SK-N-SH treated with all-trans-retinoic acid at 6 μM for 48 hours (cell line): ENCODE measurements around the gene LCORL.

Experiments used
- ATAC-seq: fragments of 200-7000 bp; cut with Tn5 transposase; 3 replicates; pipeline ENCODE4 v1.9.1; 2020; ENCODE audit warnings: mild to moderate bottlenecking, moderate library complexity
- ARNTL ChIP-seq: fragments of 450-650 bp; formaldehyde crosslinking; IDR thresholded peaks from 2 replicates; pipeline ENCODE4 v1.5.0; 2020; ENCODE audit warnings: low read depth, mild to moderate bottlenecking, moderate library complexity, borderline replicate concordance
- BACH2 ChIP-seq: fragments of 250-450 bp; sonication (Bioruptor Pico); IDR thresholded peaks from 2 replicates; pipeline ENCODE4 v1.9.0; 2021; ENCODE audit warnings: mild to moderate bottlenecking, borderline replicate concordance
- CSDC2 ChIP-seq: fragments of 250-450 bp; sonication (Bioruptor Pico); IDR thresholded peaks from 2 replicates; pipeline ENCODE4 v1.5.0; 2020; ENCODE audit warnings: mild to moderate bottlenecking, moderate library complexity
- ESRRG ChIP-seq: fragments of 250-450 bp; sonication (Bioruptor Pico); IDR thresholded peaks from 2 replicates; pipeline ENCODE4 v1.6.1; 2021; ENCODE audit warnings: mild to moderate bottlenecking
- GLIS3 ChIP-seq: fragments of 250-450 bp; sonication (Bioruptor Pico); IDR thresholded peaks from 2 replicates; pipeline ENCODE4 v1.5.0; 2020; ENCODE audit warnings: mild to moderate bottlenecking, moderate library complexity
- ISL1 ChIP-seq: fragments of 250-450 bp; sonication (Bioruptor Pico); IDR thresholded peaks from 2 replicates; pipeline ENCODE4 v2.1.2; 2022; ENCODE audit warnings: mild to moderate bottlenecking, moderate library complexity
- OSR1 ChIP-seq: fragments of 250-450 bp; sonication (Bioruptor Pico); IDR thresholded peaks from 2 replicates; pipeline ENCODE4 v1.8.0; 2022; ENCODE audit warnings: moderate library complexity, mild to moderate bottlenecking, inconsistent platforms
- PPARA ChIP-seq: fragments of 250-450 bp; sonication (Bioruptor Pico); IDR thresholded peaks from 2 replicates; pipeline ENCODE4 v1.5.0; 2020; ENCODE audit warnings: mild to moderate bottlenecking, borderline replicate concordance
- RARB ChIP-seq: fragments of 250-450 bp; sonication (Bioruptor Pico); IDR thresholded peaks from 2 replicates; pipeline ENCODE4 v1.8.0; 2021; ENCODE audit warnings: mild to moderate bottlenecking, moderate library complexity
- SNAI2 ChIP-seq: fragments of 250-450 bp; sonication (Bioruptor Pico); IDR thresholded peaks from 2 replicates; pipeline ENCODE4 v1.5.0; 2020; ENCODE audit warnings: mild to moderate bottlenecking, moderate library complexity
- TCF4 ChIP-seq: fragments of 250-450 bp; sonication (Bioruptor Pico); IDR thresholded peaks from 2 replicates; pipeline ENCODE4 v1.8.0; 2021; ENCODE audit warnings: mild to moderate bottlenecking, moderate library complexity, borderline replicate concordance
- TOX ChIP-seq: fragments of 250-450 bp; sonication (Bioruptor Pico); IDR thresholded peaks from 2 replicates; pipeline ENCODE4 v1.8.0; 2021; ENCODE audit warnings: mild to moderate bottlenecking, moderate library complexity, borderline replicate concordance
- ZC3H10 ChIP-seq: fragments of 250-450 bp; sonication (Bioruptor Pico); IDR thresholded peaks from 2 replicates; pipeline ENCODE4 v1.5.1; 2021; ENCODE audit warnings: mild to moderate bottlenecking, moderate library complexity
- ZFP3 ChIP-seq: fragments of 250-450 bp; sonication (Bioruptor Pico); IDR thresholded peaks from 2 replicates; pipeline ENCODE4 v1.5.0; 2020; ENCODE audit warnings: mild to moderate bottlenecking, moderate library complexity
- ZNF565 ChIP-seq: fragments of 450-650 bp; formaldehyde crosslinking; conservative IDR thresholded peaks from 2 replicates; pipeline ENCODE4 v1.5.0; 2020; ENCODE audit warnings: low read depth, mild to moderate bottlenecking, moderate library complexity
- ZNF70 ChIP-seq: fragments of 450-650 bp; formaldehyde crosslinking; IDR thresholded peaks from 2 replicates; pipeline ENCODE4 v1.5.0; 2020; ENCODE audit warnings: mild to moderate bottlenecking, moderate library complexity
- TF ChIP-seq, protein P1 (sequence below): fragments of 250-450 bp; sonication (Bioruptor Pico); IDR thresholded peaks from 2 replicates; pipeline ENCODE4 v1.8.0; 2020; ENCODE audit warnings: mild to moderate bottlenecking, moderate library complexity, borderline replicate concordance
- TF ChIP-seq, protein P2 (sequence below): fragments of 250-450 bp; sonication (Bioruptor Pico); IDR thresholded peaks from 2 replicates; pipeline ENCODE4 v1.5.1; 2021; ENCODE audit warnings: mild to moderate bottlenecking, moderate library complexity
- TF ChIP-seq, protein P3 (sequence below): fragments of 250-450 bp; sonication (Bioruptor Pico); IDR thresholded peaks from 2 replicates; pipeline ENCODE4 v1.8.0; 2021; ENCODE audit warnings: low read depth, mild to moderate bottlenecking, moderate library complexity, borderline replicate concordance
- TF ChIP-seq, protein P4 (sequence below): fragments of 250-450 bp; sonication (Bioruptor Pico); IDR thresholded peaks from 2 replicates; pipeline ENCODE4 v1.5.0; 2020; ENCODE audit warnings: mild to moderate bottlenecking, moderate library complexity

LCORL gene

DNA sequence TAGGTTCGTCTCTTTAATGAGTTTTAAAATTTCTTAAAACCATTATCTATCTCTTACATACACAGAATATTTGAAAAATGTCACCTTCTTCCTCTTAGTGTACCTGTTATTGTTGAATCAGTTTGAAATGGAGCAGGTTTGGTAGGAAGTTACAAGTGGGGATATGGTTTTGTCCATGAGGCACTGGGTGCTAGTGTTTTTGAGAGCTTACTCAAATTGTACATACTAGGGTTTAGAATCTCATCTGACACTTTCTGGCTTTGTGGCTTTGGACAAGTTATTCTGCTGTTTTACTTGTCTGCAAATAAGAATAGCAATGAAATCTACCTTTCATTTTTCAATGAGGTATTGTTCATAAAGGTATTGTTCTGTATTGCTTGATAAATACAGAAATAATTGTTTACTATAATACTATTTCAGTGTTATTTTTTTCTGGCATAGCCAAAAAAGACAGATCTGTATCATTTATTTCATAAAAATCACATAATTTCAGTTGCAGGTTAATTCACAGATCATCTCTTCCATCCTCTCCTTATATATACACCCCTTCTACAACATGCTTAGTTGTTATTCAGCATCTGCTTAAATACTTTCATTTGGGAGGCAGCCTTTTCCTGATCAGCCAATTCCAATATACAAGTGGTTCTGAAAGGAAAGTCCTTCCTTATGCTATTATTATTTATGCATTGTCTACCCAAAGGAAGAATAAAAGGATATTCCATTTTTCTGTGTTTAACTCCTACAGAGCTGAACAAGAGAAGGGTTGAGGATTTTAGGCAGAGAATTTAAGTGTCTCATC is 197.5 kb downstream of the LCORL start:
- peak; percentile 65 for ATAC-seq
- TF ChIP-seq ISL1 (CRISPR knock-in tag) (no peak), ZNF565 (no peak), ZFP3 (CRISPR knock-in tag) (no peak), OSR1 (CRISPR knock-in tag) (no peak), ZC3H10 (no peak), SNAI2 (no peak), TCF4 (CRISPR knock-in tag) (no peak), GLIS3 (no peak)
- TF ChIP-seq, protein P1, sequence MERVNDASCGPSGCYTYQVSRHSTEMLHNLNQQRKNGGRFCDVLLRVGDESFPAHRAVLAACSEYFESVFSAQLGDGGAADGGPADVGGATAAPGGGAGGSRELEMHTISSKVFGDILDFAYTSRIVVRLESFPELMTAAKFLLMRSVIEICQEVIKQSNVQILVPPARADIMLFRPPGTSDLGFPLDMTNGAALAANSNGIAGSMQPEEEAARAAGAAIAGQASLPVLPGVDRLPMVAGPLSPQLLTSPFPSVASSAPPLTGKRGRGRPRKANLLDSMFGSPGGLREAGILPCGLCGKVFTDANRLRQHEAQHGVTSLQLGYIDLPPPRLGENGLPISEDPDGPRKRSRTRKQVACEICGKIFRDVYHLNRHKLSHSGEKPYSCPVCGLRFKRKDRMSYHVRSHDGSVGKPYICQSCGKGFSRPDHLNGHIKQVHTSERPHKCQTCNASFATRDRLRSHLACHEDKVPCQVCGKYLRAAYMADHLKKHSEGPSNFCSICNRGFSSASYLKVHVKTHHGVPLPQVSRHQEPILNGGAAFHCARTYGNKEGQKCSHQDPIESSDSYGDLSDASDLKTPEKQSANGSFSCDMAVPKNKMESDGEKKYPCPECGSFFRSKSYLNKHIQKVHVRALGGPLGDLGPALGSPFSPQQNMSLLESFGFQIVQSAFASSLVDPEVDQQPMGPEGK (CRISPR knock-in tag), result no peak
- TF ChIP-seq, protein P2, sequence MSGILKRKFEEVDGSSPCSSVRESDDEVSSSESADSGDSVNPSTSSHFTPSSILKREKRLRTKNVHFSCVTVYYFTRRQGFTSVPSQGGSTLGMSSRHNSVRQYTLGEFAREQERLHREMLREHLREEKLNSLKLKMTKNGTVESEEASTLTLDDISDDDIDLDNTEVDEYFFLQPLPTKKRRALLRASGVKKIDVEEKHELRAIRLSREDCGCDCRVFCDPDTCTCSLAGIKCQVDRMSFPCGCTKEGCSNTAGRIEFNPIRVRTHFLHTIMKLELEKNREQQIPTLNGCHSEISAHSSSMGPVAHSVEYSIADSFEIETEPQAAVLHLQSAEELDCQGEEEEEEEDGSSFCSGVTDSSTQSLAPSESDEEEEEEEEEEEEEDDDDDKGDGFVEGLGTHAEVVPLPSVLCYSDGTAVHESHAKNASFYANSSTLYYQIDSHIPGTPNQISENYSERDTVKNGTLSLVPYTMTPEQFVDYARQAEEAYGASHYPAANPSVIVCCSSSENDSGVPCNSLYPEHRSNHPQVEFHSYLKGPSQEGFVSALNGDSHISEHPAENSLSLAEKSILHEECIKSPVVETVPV (CRISPR knock-in tag), result no peak

DNA sequence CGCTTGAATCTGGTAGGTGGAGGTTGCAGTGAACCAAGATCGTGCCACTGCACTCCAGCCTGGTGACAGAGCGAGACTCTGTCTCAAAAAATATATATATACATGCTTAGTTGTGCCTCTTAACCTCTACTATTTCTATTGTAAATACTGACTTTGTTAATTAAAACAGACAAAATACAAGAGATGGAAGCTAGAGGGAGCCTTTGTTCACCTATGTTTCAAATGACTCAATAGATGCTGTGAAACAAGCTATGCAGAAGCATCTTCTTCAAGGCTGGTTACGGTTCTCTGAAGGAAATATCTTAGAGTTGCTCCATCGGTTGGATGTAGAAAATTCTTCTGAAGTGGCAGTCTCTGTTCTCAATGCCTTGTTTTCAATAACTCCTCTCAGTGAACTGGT is 204.5 kb downstream of the LCORL start:
- ATAC-seq, result peak; percentile 86
- TF ChIP-seq ZC3H10 (no peak), TOX (no peak), TCF4 (CRISPR knock-in tag) (no peak), ESRRG (CRISPR knock-in tag) (no peak), ARNTL (CRISPR knock-in tag) (no peak), BACH2 (CRISPR knock-in tag) (no peak), ZNF70 (no peak), CSDC2 (CRISPR knock-in tag) (no peak), ISL1 (CRISPR knock-in tag) (no peak), ZNF565 (no peak), GLIS3 (no peak), OSR1 (CRISPR knock-in tag) (no peak), PPARA (CRISPR knock-in tag) (no peak), RARB (CRISPR knock-in tag) (no peak), ZFP3 (CRISPR knock-in tag) (no peak)
- TF ChIP-seq, protein P1 (CRISPR knock-in tag), result no peak
- TF ChIP-seq, protein P3, sequence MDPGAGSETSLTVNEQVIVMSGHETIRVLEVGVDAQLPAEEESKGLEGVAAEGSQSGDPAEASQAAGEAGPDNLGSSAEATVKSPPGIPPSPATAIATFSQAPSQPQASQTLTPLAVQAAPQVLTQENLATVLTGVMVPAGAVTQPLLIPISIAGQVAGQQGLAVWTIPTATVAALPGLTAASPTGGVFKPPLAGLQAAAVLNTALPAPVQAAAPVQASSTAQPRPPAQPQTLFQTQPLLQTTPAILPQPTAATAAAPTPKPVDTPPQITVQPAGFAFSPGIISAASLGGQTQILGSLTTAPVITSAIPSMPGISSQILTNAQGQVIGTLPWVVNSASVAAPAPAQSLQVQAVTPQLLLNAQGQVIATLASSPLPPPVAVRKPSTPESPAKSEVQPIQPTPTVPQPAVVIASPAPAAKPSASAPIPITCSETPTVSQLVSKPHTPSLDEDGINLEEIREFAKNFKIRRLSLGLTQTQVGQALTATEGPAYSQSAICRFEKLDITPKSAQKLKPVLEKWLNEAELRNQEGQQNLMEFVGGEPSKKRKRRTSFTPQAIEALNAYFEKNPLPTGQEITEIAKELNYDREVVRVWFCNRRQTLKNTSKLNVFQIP (CRISPR knock-in tag), result no peak
- TF ChIP-seq, protein P2 (CRISPR knock-in tag), result no peak
- TF ChIP-seq, protein P4, sequence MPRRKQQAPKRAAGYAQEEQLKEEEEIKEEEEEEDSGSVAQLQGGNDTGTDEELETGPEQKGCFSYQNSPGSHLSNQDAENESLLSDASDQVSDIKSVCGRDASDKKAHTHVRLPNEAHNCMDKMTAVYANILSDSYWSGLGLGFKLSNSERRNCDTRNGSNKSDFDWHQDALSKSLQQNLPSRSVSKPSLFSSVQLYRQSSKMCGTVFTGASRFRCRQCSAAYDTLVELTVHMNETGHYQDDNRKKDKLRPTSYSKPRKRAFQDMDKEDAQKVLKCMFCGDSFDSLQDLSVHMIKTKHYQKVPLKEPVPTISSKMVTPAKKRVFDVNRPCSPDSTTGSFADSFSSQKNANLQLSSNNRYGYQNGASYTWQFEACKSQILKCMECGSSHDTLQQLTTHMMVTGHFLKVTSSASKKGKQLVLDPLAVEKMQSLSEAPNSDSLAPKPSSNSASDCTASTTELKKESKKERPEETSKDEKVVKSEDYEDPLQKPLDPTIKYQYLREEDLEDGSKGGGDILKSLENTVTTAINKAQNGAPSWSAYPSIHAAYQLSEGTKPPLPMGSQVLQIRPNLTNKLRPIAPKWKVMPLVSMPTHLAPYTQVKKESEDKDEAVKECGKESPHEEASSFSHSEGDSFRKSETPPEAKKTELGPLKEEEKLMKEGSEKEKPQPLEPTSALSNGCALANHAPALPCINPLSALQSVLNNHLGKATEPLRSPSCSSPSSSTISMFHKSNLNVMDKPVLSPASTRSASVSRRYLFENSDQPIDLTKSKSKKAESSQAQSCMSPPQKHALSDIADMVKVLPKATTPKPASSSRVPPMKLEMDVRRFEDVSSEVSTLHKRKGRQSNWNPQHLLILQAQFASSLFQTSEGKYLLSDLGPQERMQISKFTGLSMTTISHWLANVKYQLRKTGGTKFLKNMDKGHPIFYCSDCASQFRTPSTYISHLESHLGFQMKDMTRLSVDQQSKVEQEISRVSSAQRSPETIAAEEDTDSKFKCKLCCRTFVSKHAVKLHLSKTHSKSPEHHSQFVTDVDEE, result no peak
